Stimulated activated CD4-positive, alpha-beta T cell treated with anti-CD3 and anti-CD28 coated beads, Interleukin-4, amount 100 ng/mL, for 24 hours (primary cell): ENCODE results near the gene ELMO1.

Experiments used
- DNase-seq: peaks from one replicate; pipeline ENCODE4 v3.0.0-alpha.2; 2020

Gene ELMO1

DNA sequence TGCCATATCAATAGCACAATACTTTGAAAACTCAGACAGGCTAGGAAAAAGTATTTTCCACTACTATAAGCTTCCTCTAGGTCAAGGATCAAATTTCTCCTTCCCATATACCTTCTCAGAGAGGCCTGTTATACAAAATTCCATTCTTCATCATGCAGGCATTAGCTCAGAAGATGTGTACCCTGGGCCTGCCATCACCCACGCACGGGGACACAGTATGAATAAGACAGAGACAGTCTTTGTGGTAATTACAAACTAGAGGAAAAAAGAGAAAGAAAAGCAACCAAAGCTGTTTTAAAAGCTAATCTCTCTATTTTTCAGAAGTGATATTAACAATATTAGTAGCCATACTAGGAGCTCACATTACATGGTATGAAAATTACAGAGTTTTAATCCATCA, 487.6 kb downstream of the ELMO1 start:
- DNase-seq: peak; percentile 46

DNA sequence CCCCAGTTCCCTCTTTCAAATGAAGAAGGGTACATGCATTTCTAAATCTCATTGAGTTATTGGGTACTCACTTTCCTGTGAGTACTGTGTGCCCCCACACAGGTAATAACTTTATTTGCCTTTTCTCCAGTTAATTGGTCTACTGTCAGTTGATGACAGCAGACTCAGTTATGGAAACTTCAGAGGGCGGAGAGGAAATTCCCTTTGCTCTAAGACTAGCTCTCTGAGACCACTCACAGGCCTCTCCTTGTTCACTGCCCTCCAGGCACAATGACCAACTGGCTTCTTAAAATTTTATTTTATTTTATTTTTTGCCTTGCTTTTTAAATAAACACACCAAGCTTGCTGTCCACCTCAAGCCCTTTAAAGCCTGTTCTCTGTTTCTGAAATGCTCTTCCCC, 488.6 kb downstream of the ELMO1 start:
- DNase-seq: no peak

DNA sequence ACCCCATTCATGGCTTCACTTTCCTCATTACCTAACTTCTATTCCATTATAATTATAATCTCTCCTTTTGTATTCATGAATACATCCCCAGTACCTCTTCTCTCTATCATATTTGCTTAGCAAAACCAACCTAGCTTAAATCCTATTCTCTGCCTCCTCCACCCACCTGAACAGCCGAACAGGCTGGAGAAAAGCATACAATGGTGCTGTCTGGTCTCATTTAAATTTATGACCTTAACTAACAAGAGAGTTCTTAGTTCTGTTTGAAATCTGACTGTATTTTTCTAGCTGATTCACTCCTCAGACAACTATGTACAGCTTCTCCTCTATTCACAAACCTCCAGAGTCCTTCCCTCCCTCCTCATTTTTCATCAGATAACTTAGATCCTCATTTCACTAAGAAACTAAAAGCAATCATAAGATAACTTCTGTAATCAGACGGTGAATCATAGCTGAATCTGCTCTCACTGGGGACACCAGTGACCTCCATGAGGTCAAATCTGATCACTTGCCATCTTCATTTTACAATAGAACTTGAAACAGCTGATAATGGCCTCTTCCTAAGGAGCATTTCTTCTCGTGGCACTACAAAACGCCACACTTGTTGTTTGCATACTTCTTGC, 490.4 kb downstream of the ELMO1 start:
- no peak for DNase-seq

DNA sequence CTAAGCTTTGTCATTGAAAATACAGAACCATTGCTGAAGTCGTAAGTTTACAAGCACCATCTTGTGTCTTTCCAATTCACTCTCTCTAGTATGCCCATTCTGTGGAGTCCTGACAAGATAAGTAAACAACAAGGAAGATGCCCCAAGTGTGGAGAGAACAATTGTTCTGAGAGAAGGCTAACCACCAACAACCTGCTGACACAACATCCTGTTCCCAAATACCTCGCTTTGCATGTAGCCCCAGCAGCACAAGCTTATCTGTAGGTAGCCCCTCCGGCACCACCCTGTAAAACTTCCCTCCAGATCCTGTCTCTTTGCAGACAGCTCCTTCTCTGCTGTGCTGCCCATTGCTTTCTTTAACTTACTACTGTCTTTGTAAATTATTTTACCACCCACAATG, 491.0 kb downstream of the ELMO1 start:
- DNase-seq: no peak

DNA sequence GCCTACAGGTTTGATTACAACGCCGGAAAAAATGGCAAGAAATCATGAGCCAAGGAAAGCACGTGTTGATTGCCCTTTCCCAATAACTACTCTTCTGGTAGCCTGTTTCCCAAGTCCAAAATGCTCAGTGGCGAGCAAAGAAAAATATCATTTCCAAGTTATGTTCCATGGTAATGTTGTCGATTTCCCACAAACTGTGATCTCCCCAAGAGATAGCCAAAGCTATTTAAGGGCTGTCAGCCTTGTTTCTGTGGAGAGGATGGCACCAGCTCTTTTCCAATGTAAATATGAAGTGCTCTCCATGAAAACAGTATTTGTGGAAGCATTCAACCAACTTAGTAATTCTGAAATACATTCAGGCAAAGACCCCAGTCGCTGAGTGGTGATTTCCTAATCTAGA, 491.9 kb downstream of the ELMO1 start:
- DNase-seq: no peak

DNA sequence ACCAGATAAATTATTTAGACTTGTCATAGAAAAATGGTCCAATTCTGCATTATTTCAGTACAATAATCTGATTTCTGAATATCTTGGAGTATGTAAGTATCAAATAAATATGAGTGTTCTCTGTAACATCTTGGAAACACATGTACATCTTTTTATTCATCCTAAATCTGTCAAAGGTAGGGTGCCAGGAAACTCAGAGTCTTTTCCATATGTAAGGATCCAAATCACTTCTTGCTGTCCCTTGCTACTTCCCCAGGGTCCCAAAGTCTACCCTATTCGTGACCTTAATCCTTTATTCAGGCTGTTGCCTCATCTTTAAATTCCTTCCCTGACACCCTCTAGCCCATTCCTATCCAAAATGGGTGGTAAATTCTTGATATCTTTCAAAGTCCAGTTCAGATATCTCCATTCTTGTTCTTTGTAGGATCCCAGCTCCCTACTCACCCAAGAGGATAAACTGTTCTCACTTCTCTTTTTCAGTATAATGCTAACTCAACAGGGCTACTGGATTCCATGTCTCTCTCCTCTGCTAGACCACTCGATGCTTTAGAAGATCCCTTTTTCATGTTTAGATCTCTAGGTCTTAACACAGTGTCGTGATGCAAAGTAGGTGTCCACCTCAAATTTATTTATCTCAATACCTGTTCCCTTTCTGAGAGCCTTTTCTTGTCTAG, 493.1 kb downstream of the ELMO1 start:
- no peak for DNase-seq

DNA sequence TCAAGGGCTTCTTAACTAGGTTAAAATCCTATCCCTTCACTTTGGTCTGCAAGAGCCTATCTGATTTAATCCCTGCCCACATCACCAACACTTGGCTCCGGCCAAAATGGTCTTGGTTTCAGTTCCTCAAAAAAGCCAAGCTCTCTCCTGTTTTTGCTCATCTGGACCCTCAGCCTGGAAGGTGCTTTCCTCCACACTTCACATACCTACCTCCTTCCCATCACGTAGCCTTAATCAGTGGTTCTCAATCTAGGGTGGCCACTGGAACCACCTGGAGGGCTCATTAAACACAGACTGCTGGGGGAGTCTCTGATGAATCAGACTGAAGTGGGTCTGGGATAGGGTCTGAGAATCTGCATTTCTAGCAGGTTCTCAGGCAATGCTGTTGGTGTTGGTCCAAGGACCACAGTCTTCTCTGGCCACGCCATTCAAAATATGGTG, 497.4 kb downstream of the ELMO1 start:
- DNase-seq: no peak

DNA sequence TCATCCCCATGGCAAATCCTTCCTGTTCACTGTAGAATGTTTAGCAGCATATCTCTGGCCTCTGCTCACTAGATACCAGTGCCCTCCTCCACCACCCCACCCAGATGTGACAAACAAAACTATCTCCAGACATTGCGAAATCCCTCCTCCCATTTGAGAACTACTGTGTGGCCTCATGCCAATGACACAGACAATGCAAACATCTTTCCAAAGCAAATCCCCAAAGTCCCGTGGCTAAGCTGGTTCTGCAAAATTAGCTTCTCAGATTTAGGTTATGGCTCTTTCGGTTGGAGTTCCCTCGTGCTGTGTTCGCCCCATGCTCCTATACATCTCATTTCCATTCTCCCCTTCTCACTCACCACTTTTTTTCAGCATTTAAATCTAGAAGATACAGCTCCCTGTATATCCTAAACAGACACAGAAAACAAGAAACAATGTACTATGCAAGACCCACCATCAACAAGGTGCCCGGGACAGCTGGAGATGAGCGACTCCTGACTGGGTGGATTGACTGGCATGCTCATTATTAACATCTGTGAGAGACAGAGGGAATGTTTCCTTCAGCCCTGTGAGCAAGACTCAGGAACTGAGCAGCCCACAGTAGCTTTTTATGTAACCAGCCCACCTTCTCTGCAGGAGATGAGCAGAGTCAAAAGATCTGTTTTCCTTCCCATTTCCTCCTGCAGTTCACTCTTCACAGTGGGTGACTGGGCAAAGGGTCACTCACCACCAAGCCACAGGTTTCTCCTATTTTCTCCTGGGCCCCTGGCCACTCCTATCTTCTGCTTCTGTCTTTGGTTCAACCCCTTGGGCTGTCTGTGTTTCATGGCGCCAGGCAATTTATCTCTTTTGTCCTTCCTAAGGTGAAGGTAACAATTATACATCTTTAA, 498.7 kb downstream of the ELMO1 start:
- no peak for DNase-seq

DNA sequence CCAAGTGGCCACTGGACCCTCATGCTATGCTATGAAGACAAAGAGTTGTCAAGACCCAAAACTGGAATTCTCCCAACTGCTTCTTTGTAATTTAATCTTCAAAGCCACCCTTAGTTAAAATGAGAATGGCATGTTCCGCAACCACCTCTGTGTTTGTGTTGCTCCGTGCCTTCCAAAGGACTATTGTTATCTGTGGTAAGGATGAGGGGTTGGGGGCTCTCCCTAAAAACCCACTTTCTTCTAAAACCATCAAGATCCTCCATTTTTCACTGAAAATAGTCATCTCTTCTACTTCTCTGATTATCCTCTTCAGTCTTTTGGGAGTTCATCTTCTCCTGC, 502.3 kb downstream of the ELMO1 start:
- DNase-seq: no peak

DNA sequence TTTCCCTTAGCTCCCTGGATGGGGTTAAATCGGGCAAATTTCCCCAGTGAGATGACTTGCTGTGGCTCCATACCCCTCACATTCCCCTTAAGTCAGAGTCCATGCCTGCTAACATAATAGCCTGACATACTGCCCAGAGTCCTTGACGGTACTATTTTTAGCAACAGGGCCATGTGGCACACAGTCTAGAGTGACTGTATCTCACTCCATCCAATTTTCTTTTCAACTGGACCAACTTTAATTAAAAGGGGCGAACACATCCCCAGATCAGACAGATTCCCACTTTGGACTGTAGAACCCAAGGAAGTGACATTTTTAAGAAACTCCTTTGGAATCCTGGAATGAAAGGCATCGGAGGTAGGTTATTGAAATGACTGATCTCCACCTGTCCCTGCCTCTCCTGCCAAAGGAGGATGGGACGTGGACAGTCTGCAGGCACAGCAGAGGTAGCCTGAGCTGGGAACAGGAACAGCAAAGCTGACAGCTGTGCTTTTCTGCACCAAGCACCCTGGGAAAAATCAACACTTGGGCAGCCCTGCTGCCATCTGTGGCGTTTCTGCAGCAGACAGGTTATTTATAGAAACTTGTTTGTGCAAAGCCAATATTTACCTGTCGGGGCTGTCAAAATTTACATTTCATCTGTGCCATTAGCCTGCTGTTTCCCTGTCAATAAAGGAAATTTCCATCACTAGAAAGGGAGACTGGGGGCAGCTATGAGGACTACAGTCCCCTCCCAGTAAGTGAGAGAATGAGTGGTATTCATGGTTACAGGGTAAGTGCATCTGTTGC, 502.9 kb downstream of the ELMO1 start:
- no peak for DNase-seq

DNA sequence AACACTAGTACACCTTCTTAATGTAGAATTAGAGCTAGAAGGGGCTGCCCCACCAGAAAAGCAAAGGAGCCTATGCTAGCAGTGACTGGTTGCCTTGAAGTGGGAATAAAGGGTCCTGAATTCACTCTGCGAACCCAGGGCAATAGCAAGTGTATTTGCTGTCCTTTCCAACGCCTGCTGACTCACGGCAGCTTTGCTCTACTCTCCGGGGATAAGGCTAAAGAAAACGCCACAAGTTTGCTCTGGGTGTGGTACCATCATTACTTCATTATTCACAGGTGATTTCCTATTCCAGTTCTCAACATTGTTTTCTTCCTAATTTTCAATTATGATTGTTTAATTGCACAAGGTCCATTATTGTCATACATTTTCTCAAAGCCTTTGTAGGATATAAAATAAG, 503.8 kb downstream of the ELMO1 start:
- DNase-seq: no peak

DNA sequence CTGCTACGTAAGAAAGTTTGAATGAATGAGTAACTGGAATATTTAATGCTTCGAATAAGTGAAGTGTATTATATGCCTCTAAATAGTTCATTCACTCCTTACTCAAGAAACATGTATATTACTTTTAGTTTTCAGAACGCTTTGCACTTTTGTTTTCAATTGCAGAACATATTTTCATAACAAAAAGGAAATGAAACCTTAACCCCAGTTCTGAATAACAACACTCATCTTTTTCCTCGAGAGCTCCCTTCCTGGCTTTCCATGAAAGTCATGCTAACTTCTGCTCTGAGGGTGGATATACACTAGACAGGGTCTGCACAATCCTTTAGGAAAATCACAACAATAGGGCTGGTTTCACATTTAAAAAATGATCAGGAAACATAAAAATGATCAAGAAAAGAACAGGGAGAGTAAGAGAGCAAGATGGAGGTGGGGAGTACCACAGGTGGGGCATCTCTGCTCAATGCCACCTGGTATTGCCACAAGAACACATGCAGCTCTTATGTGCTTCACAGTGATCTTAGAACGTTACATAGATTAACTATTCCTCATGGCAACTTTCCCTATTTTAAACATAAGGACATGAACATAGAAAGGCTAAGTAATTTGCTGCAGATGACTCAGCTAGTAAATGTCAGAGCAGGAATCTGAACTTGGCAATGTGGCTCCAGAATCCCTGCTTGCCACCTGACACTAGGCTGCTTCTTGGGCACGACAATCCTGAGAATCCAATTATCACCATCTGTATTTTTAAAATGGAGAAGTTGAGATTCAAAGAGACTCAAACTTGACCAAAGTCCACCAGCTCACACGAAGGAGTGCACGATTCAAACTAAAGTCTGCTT, 504.9 kb downstream of the ELMO1 start:
- no peak for DNase-seq

DNA sequence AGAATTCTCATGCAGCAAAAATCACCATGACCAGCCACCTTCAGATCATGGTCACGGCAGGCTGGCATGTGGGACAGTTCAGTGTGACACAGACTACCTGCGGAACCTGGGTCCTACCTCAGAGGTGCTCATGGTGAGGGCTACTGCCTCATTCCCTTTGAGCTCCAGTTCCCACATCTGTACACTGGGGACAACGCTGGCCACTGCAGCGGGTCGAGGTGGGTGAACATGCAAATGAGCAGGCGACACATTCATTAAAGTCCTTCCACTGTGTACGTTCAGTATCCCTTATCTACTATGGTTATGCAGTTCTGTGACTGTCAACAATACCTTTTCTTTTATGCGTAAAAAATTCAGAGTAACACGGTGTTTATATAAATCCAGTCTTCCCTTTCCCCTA, 505.7 kb downstream of the ELMO1 start:
- no peak for DNase-seq

DNA sequence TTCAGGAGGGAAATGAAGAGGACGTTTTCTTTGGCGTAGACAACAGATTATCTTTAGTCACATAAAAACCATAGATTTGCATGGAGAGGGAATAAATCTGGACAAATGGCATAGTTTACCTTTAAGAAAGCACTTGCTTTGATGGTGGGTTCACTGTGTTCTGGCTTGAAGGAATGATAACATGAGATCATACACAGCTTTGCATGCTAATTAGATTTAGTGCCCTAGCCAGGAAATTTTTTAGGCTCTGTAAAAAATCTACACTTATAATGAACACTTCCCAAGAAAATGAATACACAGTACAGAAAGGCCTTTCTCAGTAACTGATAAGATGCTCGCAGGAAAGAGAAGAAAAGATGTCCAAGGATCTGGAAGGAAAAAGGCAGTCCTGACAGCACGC, 506.1 kb downstream of the ELMO1 start:
- no peak for DNase-seq

DNA sequence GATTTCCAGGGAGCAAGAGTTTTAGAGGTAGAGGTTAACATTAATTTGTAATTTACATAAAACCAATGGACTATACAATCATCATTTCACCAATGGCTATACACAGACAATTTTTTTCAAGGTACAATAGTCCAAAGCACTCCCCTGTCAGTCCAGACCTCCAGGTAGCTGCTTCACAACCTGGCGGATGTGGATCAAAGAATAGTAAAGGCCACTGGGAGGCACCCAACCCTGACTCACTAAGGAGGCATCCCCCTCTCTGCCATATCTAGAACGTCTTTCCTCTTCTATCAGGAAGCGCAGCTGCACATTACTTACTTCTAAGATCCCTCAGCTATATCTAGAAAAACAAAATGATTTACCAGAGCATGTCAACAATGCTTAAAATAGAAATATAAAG, 506.6 kb downstream of the ELMO1 start:
- no peak for DNase-seq

DNA sequence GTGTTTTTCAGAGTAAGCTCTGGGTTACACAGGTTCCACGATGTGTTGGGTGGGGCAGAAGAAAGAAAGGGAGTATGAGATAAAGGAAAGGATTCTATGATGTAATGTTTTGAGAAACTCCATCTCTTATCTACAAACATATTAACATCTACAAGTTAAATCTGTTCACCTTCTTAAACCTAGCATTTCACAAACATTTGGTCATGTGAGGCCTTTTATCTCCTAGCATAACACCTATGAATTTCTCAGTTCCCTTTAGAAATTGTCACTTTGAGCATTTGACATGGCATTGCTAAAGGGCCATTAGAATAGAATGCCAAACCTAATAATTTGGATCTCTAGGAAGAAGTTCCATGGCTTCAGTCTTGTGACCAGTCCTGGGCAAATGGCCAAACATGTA, 507.3 kb downstream of the ELMO1 start:
- no peak for DNase-seq

DNA sequence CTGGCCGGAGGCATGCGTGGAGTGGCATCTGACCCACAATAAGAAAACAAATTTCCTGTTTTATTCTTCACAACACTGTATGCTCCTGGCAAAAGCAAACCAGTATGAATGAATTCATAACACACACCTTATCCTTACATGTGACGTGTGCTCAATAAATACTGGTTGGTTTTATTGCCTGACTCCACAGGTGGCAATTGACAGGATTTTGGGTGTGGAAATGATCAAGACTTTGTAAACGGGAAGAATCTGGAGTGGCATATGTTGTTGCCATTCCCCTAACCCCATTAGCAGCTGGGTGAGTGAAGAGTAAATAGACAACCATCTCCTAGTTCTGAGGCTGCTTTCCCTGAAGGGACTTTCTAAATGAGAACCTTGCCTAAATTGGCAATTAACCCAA, 508.8 kb downstream of the ELMO1 start:
- no peak for DNase-seq

DNA sequence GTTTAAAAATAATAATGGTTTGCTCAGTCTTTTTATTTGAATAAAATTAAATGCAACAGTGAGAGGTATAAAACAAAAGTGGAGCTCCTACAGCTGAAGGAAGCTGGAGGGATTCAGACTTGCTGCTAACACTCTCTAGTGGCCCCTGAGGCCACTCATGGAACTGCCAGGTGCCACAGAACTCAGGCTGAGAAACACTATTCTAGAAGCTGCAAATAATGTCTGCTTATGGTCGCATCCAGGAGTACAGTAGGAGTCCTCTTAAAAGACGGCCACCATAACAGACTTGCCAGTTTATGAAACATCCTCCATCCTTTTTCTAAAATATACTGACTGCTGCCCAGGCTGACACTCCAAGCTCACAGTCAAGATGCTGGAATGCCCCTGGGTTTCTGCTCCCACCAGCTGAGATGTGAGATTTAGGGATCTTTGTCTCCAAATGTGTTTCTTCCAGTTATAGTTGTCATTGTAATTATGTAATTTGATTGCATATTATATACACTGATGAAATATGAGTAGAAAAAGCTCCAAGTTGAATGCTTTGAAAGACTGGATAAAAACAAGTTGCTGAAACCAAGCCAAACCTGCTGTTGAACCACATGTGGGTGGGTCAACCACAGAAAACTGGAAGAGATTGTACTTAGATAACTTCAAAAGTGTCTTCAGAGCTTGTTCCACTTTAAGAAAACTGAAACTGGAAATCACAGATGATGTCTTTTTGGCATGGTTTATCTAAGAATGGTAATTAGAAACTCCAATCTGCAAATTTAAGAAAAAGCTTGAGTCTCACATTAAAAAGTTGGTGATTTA, 510.7 kb downstream of the ELMO1 start:
- DNase-seq: no peak

DNA sequence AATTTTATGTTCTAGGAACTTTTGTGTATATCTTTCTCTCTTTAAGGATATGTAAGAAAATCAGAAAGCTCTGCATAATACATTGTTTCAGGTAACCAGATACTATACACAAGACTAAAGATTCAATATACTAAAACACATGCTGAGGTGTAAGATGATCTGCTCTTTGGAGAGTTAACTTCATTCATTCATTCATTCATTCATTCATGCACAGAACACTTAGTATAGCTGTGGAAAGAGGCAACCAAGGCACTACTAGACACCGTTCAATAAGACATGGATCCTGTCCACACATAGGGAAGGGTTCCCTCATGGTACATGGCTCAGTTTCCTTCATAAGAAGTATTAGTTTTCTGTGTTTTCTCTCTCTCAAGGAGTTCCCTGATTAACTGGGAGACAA, 516.8 kb downstream of the ELMO1 start:
- DNase-seq: no peak

DNA sequence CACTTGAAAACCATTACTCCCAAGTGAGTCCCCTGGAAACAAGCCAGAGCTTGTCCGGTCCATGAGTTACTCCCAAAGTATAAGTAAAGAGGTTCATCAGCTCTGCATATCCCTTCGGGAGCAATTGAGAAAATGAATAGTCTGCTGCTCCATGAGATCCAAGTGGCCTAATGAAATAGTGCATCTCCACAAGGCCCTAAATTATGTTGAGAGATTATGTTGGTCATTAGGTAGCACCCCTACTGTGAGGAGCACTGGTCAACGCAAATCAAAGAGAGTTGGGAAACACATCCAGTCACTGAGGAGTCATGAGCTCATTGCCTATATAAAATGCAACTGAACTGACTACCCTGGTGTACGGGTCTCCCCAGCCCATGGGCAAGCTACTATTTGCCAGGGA, 518.9 kb downstream of the ELMO1 start:
- DNase-seq: no peak

DNA sequence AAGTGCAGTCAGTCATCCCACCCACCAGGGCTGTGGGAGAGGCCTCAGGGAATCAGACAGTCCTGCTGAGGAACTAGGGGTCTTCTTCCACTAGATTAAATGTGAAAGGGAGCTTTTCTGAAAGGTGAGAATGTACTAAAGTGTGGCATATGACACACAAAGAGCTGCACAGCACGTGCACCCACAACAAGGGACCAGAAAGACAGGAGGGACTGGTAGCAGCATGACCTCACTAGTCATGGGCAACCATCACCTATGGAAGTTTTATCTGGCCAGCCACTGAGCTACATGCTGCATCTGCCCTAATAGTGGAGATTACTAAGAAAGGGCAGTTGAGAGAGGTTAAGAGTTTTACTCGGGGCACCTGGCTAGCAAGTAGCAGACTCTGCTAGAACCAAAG, 519.9 kb downstream of the ELMO1 start:
- DNase-seq: no peak

DNA sequence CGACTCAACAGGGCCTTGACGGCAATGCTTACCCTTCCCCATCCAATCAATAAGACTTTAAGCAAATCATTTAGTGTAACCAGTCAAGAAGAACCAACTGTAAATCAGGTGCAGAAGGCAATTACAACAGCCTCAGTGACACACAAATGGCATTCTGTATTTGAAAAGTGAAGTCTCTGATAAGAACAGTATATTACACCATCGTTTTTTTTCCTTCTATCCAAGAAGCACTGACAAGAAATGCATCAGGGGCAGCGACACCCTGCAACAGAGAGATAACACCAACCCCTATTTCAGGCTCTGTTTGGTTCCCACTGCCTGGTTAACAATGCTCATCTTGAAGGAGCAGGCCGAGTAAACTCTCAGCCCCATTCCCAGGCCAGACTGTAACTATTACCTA, 520.4 kb downstream of the ELMO1 start:
- no peak for DNase-seq
